Activated gamma-delta T cell (primary cell): ENCODE data around the gene CIB1.

Experiments used
- DNase-seq: peaks from one replicate; lab custom pipeline; 2025; lab: John Stamatoyannopoulos, UW

Gene CIB1

DNA sequence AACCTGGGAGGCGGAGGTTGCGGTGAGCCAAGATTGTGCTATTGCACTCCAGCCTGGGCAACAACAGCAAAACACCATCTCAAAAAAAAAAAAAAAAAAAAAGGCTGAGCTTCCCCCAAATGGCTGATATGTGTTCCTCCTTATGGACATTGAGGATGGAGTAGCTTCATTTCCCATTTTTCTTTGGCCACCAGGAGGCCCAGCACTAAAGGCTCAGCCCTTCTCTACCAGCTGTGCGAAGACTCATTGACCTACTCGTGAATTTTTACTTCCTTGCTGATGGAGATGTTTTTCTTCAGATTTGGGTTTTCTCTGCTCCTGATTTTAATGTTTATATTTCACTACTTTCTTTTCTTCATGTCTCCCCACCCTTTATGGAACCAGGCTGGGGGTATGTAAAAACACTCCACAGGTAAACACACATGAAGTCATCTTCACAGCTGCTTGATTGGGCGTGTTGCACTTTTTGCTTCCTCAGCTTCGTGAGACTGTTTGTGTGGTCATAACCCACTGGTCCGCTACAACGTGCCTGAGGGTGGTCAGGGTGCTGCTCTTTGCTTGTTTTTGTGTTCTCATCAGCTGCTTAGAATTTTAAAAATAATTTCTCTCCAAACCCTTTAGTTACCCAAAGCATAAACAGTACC is 19.1 kb downstream of the CIB1 start:
- no peak for DNase-seq

DNA sequence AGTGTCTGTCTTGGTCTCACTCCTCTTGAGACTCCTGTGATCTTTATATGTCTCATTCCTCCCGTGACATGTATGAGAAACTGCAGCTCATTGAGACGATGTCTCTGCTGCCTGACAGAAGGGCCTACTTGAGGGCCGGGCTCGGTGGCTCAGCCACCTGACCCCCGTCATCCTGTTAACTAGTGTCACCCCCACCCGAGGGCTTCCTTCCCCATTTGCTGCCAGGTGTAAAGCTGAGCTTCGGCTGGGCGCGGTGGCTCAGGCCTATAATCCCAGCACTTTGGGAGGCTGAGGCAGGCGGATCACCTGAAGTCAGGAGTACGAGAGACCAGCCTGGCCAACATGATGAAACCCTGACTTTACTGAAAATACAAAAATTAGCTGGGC is 19.9 kb downstream of the CIB1 start:
- DNase-seq, result no peak

DNA sequence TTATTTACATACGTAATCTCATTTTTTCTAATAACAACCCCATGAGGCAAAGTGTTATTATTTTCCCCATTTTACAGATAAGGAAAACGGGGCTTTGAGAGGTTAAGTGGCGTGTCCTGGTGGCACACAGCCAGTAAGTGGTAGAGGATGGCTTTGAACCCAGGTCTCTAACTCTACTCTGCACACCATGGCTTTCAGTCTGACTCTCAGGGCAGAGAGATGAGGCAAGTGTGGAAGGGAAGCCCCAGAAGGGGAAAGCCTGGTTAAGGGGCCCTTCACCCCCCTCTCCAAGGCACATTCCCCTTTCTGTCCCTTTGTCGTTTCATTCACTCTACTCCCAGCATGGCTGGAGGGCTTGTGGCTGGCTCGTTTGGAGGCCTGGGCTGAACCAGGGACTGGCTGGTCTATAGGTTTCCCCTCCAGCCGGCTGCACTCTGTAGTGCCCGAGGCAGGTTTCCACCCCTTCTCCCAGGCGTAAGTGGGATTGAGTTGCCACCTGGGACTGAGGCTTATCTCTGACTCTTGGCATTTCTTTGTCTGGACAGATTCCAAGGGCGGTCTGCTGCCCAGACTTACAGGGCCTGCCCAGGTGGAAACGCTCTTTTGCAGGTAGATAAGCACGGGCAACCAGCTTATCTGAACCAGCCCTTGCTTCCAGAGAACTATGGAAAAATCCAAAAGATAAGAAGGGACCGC is 20.5 kb downstream of the CIB1 start:
- no peak for DNase-seq

DNA sequence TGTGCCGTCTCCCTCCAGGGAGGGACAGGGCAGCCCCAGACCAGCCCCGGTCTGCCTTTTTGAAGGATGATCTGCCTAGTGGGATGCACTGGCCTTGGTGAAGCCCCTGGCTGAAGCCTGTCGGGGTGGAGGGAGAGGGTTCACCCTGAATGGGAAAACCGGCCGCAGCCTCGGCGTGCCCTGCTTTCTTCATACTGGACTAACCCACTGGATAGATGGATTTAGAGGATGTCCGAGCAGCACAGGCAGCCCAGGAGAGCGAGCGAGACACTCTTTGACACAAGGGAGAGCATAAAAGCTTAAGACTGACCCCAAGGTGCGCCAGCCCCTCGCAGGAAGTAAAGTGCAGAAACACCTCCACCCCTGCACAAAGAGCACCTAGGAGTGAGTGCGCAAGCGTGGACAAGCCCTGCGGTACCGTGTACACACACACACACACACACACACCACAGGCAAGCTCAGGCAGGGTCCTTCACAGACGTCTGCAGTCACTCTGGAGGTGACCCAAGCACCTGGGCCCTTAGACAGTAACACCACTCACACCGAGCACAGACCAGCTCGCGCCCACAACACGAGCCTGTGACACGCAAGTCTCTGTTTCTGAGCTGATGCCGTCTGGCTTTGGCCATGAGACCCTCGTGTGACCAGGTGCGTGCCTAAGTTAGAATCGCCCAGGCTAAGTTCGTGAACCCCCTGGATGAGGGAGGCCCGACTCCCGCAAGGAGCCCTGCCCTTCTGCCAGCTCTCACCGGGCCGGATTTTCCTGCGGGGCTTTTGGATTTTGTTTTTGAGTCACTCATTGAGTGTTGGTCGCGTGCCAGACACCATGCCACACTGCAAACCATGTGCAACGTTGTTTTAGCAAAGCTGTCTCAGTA is 21.3 kb downstream of the CIB1 start:
- no peak for DNase-seq

DNA sequence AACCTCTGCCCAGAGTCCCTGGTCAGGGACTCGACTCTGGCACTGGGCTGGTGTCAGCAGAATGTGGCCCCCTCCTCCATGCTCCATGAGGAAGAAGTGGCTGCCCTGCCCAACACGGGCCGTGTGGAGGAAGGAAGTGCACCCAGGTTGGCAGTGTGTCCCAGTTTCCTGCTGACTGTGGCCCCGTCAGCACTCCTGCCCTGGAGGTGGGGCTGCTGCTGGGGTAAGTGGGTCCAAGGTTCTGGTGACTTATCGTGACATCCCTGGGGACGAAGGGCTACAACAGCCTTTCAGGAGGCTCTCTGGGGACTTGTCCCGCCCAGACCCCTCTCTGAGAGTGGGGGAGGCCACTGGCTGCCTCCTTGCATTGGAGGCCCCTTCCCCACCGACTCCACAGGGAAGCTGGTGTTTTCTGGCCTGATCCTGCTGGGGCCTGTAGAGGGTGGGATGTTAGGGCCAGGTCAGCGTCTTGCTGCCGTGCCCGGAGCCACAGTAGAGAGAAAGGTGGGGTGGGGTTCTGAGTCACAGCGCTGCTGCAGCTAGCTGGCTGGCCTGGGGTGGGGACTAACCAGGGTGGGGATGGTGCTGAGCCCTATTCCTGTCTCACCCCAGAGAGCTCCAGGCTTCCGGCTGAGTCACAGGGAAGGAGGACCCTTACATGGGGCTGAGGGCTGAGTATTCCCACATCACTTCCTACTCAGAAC is 22.1 kb downstream of the CIB1 start:
- no peak for DNase-seq

DNA sequence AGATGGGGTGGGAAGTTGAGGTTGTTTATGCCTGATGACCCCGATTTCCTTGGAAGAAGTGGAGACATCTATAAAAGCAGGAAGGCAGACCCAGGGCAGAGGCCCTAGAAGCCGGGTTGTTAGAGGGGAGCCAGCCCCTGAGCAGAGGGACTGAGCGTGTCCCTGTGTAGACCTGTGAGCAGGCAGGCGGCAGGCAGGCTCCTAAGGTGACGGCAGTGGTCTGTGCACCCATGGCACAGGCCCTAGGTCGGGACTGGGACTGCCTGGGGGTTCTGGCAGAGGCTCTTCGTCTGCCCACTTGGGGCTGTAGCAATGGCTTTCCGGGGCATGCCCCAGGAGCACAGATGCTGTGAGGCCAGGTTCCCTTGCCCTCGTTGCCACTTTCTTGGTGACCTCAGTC is 22.7 kb downstream of the CIB1 start:
- no peak for DNase-seq

DNA sequence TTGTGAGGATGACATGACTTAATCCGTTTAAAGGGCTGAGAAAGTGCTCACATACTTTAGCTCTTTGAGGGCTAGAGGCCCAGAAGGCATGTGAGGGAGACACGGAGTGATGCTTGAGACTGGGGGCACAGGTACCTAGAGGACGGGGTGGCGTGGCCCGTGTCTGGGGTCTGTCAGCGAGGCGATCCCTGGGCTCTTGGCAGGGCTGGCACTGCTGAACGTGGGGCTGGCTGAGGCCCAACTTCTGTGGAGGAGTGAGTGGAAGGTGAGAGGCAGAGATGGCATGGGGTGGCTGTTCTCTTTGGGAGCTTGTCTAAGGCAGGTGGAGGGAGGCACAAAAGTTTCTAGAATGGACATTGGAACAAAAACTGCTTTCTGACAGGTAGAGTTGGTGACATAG is 23.1 kb downstream of the CIB1 start:
- no peak for DNase-seq

DNA sequence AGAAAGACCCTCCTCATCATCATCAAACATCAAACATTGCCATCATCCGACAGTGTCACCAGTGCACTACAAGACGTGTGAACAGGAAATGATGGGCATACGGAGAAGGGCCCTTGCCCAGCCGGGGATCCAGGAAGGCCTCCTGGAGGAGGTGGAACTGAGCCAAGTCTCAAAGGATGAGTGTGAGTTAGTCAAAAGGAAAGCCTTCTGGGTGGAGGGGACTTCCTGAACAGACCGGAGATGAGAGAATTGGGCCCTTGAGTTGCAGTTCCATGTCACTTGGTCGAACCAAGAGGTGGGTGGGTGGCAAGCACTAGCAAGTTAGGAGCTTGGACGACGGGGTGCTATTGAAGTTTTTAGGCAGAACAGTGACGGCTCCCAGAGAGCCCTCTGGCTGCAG is 24.1 kb downstream of the CIB1 start:
- DNase-seq, result no peak

DNA sequence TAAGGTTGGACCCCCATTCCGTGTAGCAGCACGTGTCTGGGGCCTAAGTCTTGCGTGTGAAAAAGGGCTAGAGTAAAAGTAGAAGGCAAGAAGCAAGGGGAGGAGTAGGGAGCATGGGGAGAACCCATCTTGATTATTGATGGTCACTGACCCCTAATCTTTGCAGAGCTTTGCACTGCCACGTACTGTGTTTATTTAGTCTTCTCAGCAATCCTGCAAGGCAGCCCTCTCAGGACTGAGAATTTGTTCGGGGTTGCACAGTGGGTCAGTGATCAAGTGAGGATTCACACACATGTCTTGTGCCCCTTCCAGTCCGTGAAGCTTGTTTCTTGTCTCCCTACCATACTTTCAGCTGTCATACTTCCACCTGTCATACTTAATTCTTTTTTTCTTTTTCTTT is 25.4 kb downstream of the CIB1 start:
- no peak for DNase-seq

DNA sequence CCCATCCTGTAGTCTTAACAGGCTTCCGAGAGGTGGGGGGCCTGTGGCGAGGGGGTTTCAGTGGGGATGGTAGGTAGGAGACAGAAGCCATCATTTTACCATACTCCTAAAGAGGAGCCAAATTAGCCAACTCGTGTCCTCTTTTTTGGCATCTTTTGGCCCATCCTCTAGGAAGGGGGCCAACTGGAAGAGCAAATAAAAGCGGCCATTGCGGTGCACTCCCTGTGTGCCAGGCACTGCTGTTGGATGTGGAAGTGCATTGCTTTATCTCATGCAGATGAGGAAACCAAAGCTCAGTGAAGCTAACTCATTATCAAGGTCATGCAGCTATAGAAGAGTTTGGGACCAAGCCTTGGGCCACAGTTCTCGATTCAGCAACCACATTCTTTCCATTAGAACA is 26.5 kb downstream of the CIB1 start:
- DNase-seq, result no peak

DNA sequence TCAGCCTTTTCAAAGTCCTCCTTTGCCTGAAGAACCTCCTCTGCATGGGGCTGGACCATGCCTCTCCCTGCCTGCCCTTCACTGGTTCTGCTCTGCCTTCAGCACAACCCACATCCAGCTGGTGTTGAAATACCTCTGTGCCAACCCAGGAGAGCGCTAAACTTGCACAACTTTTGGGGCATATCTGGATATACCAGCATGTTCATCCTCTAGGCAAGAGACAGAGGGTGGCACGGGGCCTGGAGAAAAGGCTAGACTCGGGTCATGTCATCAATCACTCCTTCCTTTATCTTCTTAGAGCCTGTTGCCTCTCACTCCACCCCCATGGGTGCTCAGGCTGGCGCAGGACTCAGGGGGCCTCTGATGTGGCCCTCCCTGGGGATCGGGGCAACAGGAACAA is 27.9 kb downstream of the CIB1 start:
- DNase-seq, result no peak

DNA sequence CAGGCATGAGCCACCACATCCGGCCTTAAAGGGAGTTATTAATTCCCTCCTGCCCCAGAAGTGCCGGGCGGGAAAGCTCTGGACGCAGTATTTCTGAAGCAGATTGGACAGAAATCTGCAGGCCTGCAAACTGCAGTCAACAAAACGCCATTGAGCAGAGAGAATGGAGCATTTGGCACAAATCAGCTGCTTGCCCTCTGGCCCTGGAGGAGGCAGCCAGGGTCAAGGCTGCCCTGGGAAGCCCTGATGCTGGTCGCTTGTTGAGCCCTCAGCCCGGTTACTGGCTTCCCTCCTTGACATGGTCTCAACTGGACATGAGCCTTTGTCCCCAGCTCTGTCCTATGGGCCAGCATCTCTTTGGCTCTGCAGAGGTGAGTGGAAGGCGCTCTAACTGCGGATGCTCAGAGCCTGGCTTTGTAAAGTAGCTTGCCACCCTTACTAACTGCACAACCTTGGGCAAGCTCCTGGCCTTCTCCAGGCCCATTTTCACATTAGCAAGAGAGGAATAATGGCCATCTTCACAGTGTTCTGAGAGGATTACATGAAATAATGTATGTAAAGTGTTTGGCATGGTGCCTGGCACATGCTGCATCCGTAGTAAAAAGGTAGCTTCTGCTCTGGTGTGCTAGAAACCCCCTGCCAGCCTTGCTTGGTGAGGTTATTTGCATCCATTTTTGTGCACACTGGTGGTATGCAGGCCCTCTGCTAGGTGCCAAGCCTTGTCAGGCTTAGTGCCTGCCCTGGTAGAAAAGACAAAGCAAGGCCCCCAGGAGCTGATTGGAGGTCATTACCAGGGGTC is 28.5 kb downstream of the CIB1 start:
- DNase-seq, result no peak

DNA sequence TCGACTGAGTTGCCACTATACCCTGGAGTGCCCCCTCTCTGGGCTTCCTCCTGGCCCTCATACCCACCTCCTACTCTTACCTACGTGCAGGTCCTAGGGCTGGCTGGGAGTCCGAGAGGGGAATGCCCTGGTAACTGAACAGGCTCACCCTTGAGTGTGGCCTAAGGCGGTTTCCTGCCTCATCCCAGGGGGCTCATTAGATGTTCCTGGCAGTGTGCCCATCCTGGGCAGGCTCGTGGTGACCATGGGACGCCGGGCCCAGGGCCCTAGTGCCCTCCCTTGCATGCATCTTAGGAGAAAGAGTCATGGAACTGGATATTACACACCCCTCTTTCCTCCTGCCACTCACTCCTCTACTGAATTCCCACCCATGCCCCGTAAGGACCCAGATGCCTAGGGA is 29.8 kb downstream of the CIB1 start:
- DNase-seq, result no peak

DNA sequence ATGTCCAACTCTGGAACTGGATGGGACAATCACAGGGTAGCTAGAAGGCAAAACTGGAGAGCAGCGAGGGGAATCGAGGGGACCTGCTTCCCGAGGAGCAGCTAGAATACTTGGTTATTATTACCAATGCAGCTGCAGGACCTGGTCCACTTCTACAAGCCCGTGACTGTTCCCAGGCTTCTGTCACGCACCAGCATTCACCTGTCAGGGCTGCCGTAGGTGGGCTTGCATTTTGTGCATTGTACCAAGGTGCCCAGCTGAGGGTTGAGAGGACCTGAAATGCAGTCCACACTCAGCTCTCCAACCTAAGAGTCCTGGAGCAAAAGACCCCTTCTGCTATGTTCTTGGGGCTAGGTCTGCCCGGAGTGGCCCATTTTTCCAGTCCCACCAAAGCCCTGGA is 30.3 kb downstream of the CIB1 start:
- DNase-seq, result no peak

DNA sequence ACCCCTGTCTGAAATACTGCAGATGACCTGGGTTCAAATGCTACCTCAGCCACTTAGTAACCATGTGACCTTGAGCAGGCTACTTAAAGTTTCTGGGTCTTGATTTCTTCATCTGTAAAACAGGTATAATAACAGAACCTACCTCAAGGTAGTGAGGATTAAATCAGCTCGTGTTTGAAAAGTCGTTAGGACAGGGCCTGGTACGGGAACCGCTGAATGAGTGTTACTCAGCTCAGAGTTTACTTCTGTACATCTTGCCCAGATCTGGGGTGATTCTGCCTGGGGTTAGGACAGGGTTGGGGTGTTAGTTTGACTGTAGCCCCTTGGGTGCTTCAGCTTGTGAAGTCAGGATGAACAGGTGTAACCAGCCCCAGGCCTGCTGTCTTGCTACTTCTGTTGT is 30.8 kb downstream of the CIB1 start:
- DNase-seq, result no peak

DNA sequence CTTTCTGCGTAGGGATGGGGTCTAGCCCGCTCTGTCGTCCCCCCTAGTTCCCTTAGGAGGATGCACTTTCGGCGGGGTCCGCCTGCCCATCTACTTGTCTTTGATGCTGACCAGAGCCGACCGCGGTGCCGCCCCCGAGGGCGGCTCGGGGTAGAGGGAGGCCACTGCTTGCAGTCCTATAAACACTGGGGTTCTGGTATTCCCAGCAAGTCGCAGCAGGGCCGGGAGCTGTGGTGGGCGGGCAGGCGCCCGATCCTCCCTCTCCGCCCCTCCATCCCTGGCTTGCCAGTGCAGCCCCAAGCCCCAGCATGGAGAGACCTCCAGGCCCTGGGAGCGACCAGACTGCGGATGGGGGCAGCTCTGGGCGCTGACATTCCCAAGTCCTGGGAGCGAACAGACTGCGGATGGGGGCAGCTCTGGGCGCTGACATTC is 31.8 kb downstream of the CIB1 start:
- DNase-seq, result no peak

DNA sequence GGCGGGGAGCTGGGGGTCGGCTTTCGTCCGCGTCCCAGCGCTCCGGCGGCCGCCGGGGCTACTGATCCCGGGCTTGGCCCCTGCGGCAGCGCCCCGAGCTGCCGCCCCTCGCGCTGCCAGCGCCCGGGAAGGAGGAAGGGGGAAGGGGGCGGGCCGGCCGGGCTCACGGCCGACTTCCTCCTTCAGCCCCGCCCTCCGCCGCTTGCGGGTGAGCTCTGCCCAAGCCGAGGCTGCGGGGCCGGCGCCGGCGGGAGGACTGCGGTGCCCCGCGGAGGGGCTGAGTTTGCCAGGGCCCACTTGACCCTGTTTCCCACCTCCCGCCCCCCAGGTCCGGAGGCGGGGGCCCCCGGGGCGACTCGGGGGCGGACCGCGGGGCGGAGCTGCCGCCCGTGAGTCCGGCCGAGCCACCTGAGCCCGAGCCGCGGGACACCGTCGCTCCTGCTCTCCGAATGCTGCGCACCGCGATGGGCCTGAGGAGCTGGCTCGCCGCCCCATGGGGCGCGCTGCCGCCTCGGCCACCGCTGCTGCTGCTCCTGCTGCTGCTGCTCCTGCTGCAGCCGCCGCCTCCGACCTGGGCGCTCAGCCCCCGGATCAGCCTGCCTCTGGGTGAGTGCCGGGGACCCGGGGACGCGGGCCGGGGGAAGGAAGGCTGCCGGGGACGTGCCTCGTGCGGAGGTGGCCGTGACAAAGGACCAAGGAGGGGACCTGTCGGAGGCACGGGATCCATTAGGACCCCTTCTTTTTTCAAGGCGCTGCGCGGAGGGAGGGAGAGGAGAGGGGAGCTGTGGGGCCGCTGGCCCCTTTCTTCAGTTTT is 32.4 kb downstream of the CIB1 start, which contains the start of gene SEMA4B:
TSS of gene SEMA4B (plus strand) at position 201 of the 814 bp plus-strand sequence. CDS start at position 450, 249 bp downstream.
- peak; percentile 62 for DNase-seq

DNA sequence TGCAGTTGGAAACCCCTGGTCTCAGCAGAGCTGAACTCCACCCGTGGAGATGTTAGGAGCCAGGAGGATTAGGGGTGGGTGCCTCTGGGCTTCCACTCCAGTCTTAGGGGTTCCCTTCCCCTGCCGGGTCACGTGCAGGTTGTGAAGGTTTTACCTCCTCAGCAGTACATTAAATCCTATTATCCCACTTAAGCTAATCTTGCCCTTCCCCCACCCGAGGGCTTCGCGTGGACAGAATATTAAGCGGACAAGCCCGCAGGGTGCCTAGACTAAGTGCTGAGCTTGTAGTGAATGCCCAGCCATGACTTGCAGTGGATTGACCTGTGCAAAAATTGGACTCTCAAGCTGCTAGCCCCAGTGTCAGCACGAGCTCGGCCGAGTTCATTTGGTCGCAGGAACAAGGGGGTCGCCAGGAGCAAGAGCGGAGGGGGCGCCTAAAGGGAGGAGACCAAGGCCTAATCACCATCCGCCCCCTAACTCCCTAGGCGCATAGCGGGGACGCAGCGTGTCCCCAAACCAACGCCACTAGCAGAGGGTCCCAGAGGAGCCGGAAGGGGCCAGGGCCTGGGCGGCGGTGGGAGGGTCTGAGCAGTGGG is 33.1 kb downstream of the CIB1 start:
- no peak for DNase-seq

DNA sequence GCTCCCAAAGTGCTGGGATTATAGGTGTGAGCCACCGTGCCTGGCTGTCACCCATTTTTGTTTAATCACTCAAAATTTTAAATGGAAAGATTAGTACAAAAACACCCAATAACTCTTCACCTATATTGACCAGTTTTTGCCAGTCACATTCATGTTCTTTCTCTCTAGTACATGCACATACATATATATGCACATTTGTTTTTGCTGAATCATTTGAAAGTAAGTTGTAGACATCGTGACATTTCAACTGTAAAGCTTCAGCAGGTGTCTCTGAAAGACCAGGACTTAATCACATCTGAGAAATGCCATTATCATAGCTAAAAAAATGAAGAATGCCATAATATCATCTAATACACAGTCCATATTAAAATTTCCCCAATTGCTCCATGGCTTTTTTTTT is 39.1 kb downstream of the CIB1 start:
- DNase-seq, result no peak
